ENCODE results near the gene NCAN. TPM values are rescaled to one million over a fixed set of nuclear protein-coding genes. Genes with fewer than 3 reads are reported as not detected.
A peak's percentile ranks its signal among the peaks of the same experiment; 100 is the strongest.

NCAN gene
- total RNA-seq, 1 donor from 2014 or later = 0.02 TPM

DNA sequence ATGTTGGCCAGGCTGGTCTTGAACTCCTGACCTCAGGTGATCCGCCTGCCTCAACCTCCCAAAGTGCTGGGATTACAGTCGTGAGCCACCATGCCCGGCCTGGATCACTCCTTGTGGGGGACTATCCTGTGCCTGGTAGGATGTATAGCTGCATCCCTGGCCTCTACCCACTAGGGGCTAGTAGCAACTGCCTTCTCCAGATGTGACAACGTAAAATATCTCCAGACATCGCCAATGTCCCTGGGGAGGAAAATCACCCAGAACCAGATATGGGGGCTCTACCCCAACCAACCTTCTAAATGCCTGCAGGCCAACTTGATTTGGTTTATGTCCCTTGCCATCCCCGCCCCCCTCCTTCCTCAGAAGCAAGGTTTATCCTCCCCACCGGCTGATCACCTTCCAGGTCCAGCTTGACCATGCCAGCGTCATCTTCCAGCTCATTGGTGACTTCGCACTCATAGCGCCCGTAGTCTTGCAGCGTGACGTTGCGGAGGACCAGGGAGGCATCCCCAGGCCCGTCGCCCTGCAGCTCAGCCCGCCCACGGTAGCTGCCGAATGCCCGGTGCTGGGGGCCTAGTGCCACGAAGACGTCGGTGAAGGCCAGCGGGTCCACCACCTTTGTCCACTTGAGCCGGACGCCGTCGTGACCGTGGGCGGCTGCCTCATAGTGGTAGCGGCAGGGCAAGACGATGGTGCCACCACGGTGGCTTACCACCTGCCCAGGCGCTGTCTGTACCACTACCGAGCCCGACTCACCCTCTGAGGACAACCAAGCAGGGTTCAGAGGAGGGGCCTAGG lies 48.9 kb downstream of the NCAN start:
- Mint-ChIP-seq H3K27me3 (ENCODE audit: low read depth) (peaks cover 65% of the 10 kb centered on the region), H3K4me1 (peaks cover 7% of the 10 kb centered on the region), H3K36me3 (peaks cover 9% of the 10 kb centered on the region), H3K4me3 (peak overlapping the region; percentile 51), H3K27ac (no peak overlapping the region), H3K9me3 (no peaks in the 10 kb centered on the region)
- no peak for DNase-seq (ENCODE audit: low spot score in 2 of 2, unreplicated experiment in 2 of 2)
- TF ChIP-seq, protein P1, sequence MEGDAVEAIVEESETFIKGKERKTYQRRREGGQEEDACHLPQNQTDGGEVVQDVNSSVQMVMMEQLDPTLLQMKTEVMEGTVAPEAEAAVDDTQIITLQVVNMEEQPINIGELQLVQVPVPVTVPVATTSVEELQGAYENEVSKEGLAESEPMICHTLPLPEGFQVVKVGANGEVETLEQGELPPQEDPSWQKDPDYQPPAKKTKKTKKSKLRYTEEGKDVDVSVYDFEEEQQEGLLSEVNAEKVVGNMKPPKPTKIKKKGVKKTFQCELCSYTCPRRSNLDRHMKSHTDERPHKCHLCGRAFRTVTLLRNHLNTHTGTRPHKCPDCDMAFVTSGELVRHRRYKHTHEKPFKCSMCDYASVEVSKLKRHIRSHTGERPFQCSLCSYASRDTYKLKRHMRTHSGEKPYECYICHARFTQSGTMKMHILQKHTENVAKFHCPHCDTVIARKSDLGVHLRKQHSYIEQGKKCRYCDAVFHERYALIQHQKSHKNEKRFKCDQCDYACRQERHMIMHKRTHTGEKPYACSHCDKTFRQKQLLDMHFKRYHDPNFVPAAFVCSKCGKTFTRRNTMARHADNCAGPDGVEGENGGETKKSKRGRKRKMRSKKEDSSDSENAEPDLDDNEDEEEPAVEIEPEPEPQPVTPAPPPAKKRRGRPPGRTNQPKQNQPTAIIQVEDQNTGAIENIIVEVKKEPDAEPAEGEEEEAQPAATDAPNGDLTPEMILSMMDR (IDR thresholded peaks at IDR 0.05; ENCODE audit: unreplicated experiment) = no peak

DNA sequence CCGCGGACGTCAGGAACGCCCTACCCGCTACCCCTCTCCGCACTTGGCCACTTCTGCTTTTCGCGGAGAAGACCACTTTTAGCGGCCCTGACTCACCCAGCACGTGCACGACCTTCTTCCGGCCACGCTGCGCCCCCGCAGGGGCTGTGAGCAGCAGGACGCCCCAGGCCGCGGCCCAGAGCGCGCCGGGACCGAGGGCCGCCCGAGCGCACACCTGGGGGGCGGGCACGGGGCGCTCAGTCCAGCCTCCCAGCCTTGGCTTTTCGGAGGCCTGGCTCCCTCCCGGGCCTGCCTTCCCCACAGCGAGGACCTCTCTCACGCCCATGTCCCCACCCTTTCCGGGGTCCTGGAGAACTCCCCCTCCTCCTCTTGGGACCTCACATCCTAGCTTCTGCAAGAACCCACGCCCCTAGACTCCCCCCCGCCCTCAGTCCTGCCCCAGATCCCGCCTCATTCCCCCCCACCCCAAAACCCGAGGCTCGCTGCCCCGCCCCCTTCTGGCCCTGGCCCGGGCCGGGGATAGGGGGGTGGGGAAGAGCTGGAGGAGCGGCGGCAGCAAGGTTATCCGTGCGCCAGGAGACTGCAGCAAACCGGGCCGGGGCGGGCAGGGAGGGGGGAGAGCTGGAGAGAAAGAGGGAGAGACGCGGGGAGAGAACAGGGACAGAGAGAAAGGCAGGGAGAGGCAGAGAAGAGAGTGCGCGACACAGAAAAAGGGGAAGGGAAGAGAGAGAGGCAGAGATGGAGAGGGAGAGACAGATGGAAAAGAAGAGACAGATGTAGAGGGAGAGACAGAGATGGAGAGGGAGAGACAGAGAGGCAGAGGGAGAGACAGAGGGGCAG lies 49.8 kb downstream of the NCAN start:
- Mint-ChIP-seq H3K27me3 (ENCODE audit: low read depth) (peaks cover 66% of the 10 kb centered on the region), H3K4me1 (peaks cover 7% of the 10 kb centered on the region), H3K36me3 (peaks cover 9% of the 10 kb centered on the region), H3K27ac (no peak overlapping the region), H3K9me3 (no peaks in the 10 kb centered on the region), H3K4me3 (peak overlapping the region; percentile 66)
- peak; percentile 52 to 53 for DNase-seq (ENCODE audit: low spot score in 2 of 2, unreplicated experiment in 2 of 2)
- TF ChIP-seq, protein P1 (IDR thresholded peaks at IDR 0.05; ENCODE audit: unreplicated experiment) = no peak

DNA sequence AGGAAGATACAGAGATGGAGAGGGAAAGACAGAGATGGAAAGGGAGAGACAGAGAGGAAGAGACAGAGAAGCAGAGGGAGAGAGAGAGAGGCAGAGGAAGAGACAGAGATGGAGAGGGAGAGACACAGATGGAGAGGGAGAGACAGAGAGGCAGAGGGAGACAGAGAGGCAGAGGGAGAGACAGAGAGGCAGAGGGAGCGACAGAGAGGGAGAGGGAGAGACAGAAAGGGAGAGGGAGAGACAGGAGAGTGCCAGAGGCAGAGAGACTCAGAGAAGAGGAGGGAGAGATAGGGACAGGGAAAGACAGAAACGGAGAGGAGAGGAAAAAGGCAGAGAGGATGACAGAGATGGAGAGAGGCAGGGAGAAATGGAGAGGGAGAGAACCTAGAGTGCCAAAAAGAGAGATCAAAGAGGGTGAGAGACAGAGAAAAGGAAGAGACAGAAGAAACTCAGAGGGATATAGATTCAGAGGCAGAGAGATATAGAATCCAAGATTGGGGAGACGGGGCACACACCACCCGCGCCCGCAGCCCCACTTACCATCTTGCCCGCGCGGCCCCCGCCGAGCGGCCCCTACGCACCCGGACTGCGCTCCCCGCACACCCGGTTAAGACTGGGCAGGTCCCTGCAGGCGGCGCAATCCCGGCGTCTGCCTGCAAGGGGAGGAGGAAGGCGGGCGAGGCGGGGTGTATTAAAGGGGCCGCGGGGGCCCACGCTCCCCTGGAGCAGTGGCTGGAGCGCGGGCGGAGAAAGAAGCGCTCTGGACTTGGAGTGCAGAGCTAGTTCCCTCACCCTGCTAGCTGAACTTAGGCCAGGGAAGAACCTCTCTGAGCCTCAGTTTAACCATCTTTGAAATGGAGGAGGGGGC lies 50.7 kb downstream of the NCAN start:
- TF ChIP-seq, protein P1 (IDR thresholded peaks at IDR 0.05; ENCODE audit: unreplicated experiment) = no peak

DNA sequence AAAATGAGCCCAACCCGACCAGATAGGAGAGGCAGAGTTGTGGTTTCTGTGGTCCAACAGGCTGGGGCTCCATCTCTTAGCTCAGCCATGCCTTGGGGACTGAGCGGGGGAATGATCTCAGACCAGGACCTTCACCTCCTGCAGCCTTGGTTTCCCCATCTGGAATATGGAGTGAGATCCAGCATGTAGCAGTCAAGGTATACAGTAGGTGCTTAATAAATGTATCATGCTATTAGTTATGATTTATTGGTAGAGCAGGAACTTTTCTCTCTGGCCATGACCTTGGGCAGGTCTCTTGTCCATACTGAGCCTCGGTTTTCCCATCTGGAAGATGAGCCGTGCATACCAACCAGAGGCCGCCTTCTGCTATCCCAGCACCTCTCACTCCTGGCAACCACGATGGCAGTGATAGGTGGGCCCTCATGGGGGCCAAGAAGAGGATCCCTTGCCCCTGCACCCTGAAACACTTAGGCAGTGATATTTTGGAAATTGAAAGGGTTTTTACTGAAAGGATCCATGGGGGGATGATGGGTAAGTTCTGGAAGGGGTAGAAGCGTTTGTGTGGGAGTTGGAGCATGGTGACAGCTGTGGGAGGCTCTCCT lies 52.2 kb downstream of the NCAN start:
- peaks cover 7% of the 10 kb centered on the region for H3K4me1 Mint-ChIP-seq
- TF ChIP-seq, protein P1 (IDR thresholded peaks at IDR 0.05; ENCODE audit: unreplicated experiment) = no peak
- H3K36me3 Mint-ChIP-seq = peaks cover 7% of the 10 kb centered on the region
- no peaks in the 10 kb centered on the region for H3K9me3 Mint-ChIP-seq
- no peak overlapping the region for H3K4me3 Mint-ChIP-seq
- H3K27ac Mint-ChIP-seq = no peak overlapping the region
- DNase-seq (ENCODE audit: low spot score in 2 of 2, unreplicated experiment in 2 of 2) = no peak
- peaks cover 59% of the 10 kb centered on the region for H3K27me3 Mint-ChIP-seq (ENCODE audit: low read depth)

More for the DNA sequence above, 50.7 kb downstream of the NCAN start:
- Mint-ChIP-seq H3K27me3 (ENCODE audit: low read depth) (peaks cover 59% of the 10 kb centered on the region), H3K4me3 (peak overlapping the region; percentile 66), H3K27ac (no peak overlapping the region), H3K9me3 (no peaks in the 10 kb centered on the region), H3K36me3 (peaks cover 9% of the 10 kb centered on the region), H3K4me1 (peaks cover 7% of the 10 kb centered on the region)
- DNase-seq (ENCODE audit: low spot score in 2 of 2, unreplicated experiment in 2 of 2) = no peak

DNA sequence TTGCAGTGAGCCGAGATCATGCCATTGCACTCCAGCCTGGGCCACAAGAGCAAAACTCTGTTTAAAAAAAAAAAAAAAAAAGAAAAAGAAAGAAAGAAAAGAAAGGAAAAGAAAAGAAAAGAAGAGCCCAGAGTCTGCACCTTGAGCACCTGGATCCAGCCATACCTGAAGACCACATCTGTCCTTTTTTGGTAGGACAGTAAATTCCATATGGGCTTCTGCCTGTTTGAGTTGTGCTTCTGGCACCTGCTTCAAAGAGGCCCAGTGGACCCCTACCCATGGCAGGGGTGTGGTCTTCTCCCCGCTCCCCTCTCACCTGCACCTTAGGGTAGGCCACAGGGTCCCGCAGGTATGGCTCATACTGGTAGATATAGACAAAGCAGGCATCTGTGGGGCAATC lies 55.5 kb downstream of the NCAN start:
- TF ChIP-seq, protein P1 (IDR thresholded peaks at IDR 0.05; ENCODE audit: unreplicated experiment) = no peak
- Mint-ChIP-seq H3K36me3 (no peaks in the 10 kb centered on the region), H3K27ac (no peak overlapping the region), H3K27me3 (ENCODE audit: low read depth) (peaks cover 51% of the 10 kb centered on the region), H3K9me3 (no peaks in the 10 kb centered on the region), H3K4me1 (peaks cover 2% of the 10 kb centered on the region), H3K4me3 (no peak overlapping the region)
- DNase-seq (ENCODE audit: low spot score in 2 of 2, unreplicated experiment in 2 of 2) = no peak

Measured in mesothelial cell of epicardium (in vitro differentiated cells).